Dendritic cell treated with granulocyte-macrophage colony-stimulating factor and Interleukin-4, amounts not matched to agents 40 ng/mL and 50 ng/mL, for 4 days (primary cell): ENCODE results near the gene AKT1S1.

Source experiments
- H3K27ac Mint-ChIP-seq: one replicate; pipeline ENCODE4 v1.8.0; 2022; ENCODE audit warnings: mild to moderate bottlenecking, mixed read lengths
- H3K27me3 Mint-ChIP-seq: one replicate; pipeline ENCODE4 v1.8.0; 2022; ENCODE audit warnings: mild to moderate bottlenecking, mixed read lengths
- H3K36me3 Mint-ChIP-seq: one replicate; pipeline ENCODE4 v1.8.0; 2022; ENCODE audit warnings: low read depth, mixed read lengths
- H3K4me1 Mint-ChIP-seq: one replicate; pipeline ENCODE4 v1.8.0; 2022; ENCODE audit warnings: low read depth, mixed read lengths
- H3K4me3 Mint-ChIP-seq: one replicate; pipeline ENCODE4 v1.8.0; 2022; ENCODE audit warnings: mild to moderate bottlenecking, moderate library complexity, mixed read lengths
- H3K9me3 Mint-ChIP-seq: one replicate; pipeline ENCODE4 v1.8.0; 2022; ENCODE audit warnings: mixed read lengths
- intact Hi-C: fragments of 100-400 bp; cut with micrococcal nuclease; formaldehyde crosslinking; loops from one replicate; pipeline ENCODE4 v1.15.0; 2022

Gene AKT1S1

DNA sequence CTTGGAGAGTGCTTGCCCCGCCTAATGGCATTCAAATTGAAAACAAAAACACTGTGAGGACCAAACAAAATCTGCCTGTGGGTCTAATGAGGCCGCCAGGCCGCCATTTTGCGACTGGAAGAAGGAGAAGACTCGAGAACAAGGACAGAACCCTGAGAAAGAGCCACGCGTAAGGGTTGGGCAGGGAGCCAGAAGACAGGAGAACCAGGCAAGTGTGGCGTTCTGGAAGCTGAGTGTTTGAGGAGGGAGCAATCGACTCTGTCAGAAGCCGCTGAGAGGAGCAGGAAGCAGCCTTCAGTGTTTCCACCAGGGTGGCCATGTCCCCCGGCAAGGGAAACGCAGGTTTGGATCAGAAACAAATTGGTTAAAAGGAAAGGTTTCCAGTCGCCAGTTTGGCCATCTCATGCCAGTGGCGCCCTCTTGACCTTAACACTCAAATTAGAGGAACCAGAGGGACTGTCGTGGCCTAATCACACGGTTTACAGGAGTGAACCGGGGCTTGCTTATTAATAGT, 36.4 kb downstream of the AKT1S1 start:
- Mint-ChIP-seq H3K27me3 (no peaks in the 10 kb centered on the region), H3K9me3 (no peaks in the 10 kb centered on the region), H3K36me3 (peaks cover 53% of the 10 kb centered on the region), H3K4me1 (peaks cover 29% of the 10 kb centered on the region), H3K4me3 (no peak overlapping the region), H3K27ac (no peak overlapping the region)
- intact Hi-C loops = no loop called here

DNA sequence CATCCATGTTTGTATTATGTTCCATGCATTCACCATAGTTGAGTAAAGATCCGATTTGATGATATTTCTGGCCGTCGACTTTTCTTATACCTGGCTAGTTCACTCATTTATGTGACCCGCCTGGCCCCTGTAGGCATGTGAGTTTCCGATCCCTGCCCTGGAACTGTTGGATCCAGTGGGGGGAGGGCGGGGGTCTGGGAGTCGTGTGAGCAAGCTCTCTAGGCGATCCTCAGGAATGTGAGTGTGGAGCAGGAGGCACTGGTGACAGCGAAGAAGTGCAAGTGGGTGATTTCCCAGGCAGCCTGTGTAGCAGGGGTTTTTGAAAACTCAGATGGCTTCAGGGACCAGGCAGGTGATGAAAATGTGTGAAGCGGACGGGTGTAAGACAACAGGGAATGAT, 36.8 kb downstream of the AKT1S1 start:
- no peaks in the 10 kb centered on the region for H3K9me3 Mint-ChIP-seq
- intact Hi-C loops = no loop called here
- peaks cover 29% of the 10 kb centered on the region for H3K4me1 Mint-ChIP-seq
- peaks cover 58% of the 10 kb centered on the region for H3K36me3 Mint-ChIP-seq
- H3K27me3 Mint-ChIP-seq = no peaks in the 10 kb centered on the region
- H3K4me3 Mint-ChIP-seq = no peak overlapping the region
- no peak overlapping the region for H3K27ac Mint-ChIP-seq

DNA sequence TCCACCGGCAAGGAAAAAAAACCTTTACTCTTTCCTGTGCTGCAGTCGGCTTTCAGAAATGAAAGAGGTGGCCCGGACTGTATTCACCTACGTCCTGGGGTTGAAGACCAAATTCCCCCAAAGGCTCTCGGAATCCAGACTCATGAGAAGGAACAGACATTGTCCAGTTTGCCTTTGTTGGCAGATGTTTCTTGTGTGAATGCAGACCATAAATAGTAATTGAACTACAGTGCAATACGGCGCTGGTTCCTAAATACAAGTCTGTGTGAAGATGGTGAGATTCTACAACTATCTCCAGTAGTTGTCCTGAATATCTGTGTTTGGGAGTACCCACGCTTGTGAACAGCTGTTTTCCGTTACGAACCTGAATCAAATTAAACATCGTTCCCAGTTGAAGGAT, 37.4 kb downstream of the AKT1S1 start:
- Mint-ChIP-seq H3K36me3 (peaks cover 64% of the 10 kb centered on the region), H3K27ac (no peak overlapping the region), H3K9me3 (no peaks in the 10 kb centered on the region), H3K4me1 (peaks cover 23% of the 10 kb centered on the region), H3K4me3 (no peak overlapping the region), H3K27me3 (no peaks in the 10 kb centered on the region)
- intact Hi-C loops = no loop called here

DNA sequence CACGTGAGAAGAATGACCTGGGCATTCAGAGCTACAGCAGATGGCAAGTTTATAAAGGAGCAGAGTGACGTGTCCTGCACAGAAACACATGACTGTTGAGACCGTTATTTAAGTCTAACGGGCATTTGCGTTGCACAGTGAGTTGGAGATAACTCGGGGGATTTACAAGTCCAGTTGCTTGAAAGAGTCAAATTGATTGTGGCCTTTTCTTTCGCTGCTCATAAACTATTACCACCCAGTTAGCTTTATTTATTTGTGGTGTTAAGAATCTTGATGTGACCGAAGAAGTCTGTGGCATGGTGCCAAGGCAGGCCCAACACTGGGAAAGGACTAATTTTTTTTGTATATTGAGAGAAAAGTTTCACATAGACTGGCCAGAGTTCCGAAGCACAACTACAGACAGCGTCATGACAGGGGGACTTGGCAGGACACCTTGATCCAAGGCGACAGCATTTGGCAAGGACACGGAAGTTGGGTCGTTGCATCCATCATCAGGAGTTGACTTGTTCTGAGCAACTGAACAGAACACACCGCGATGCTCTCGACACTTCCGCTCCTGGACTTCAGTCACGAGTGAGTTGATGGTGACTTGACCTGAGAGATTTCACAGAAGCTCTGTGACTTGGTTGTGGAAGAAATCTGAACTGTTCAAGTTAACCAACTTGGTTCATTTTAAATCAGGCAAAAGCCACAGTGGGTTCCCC, 38.1 kb downstream of the AKT1S1 start:
- intact Hi-C loops = no loop called here
- Mint-ChIP-seq H3K9me3 (no peaks in the 10 kb centered on the region), H3K36me3 (peaks cover 71% of the 10 kb centered on the region), H3K4me1 (peaks cover 17% of the 10 kb centered on the region), H3K27ac (no peak overlapping the region), H3K4me3 (no peak overlapping the region), H3K27me3 (no peaks in the 10 kb centered on the region)

DNA sequence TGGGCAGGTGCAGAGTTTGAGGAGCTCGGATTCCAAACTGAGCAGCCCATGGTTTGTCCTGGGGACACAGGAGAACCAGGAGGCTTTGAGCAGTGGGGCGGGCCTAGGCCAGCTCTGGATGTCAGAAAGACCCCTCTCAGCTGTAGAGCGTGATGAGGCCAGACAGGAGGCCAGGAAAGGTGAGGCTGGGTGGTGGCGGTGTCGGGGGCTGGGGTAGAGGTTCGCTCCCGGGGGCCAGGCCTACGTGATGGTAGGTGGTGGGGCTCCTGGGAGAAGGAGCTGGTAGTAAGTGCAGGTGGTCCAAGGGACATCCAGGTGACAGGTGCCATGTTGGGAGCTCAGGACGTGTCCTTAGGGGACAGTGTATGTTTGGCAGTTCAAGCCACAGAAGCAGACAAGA, 39.7 kb downstream of the AKT1S1 start:
- H3K27ac Mint-ChIP-seq = no peak overlapping the region
- no peak overlapping the region for H3K4me3 Mint-ChIP-seq
- intact Hi-C loops = no loop called here

DNA sequence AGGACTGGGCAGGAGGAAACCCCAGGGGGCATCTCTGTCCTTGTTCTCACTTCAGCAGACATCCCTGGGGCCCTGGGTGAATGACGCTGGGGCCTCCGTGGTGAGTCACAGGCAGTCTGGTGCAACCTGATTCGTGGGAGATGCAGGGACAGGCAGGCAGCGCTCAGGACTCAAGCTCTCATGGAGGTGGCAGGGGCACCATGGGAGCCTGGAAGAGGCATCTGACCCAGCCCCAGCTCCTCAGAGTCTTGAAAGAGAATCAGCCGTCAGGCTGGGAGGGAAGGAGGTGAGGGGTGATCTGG, 40.2 kb downstream of the AKT1S1 start:
- Mint-ChIP-seq H3K36me3 (peaks cover 91% of the 10 kb centered on the region), H3K4me1 (peaks cover 17% of the 10 kb centered on the region), H3K9me3 (no peaks in the 10 kb centered on the region), H3K27ac (no peak overlapping the region), H3K4me3 (no peak overlapping the region), H3K27me3 (no peaks in the 10 kb centered on the region)
- intact Hi-C loops = no loop called here

More for the DNA sequence above, 39.7 kb downstream of the AKT1S1 start:
- Mint-ChIP-seq H3K27me3 (no peaks in the 10 kb centered on the region), H3K4me1 (peaks cover 12% of the 10 kb centered on the region), H3K9me3 (no peaks in the 10 kb centered on the region), H3K36me3 (peaks cover 87% of the 10 kb centered on the region)

DNA sequence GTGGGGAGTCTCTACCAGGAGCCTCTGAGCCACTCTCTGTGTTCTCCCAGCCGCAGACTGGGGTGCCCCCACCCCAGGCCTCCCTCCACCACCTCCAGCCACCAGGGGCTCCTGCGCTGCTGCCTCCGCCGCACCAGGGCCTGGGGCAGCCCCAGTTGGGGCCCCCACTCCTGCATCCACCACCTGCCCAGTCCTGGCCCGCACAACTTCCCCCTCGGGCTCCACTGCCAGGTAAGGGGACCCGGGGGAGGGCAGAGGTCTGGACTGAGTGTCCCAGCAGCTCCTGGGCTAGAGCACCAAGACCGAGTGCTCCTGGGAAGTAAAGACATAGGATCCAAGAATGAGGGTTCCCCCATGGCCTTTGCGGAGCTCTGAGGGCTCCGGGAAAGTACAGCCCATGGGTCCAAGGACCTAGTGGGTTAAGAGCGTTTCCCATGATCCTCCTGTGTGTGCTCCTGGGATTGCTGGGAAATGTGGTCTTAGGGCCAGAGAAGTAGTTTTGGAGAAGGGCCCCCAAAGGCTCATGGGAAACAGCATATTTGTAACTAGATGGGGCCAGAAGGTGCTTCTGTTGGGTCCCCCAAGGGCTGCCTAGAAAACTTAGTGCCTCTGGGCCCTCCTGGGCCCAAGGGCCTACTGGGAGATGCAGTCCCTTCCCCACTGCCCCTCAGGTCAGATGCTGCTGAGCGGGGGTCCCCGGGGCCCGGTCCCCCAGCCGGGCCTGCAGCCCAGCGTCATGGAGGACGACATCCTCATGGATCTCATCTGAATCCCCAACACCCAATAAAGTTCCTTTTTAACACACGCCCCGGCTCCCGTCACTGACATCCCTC, 40.8 kb downstream of the AKT1S1 start:
- peaks cover 23% of the 10 kb centered on the region for H3K4me1 Mint-ChIP-seq
- no peak overlapping the region for H3K4me3 Mint-ChIP-seq
- H3K36me3 Mint-ChIP-seq = peaks cover 97% of the 10 kb centered on the region
- intact Hi-C loops = no loop called here
- no peak overlapping the region for H3K27ac Mint-ChIP-seq
- no peaks in the 10 kb centered on the region for H3K27me3 Mint-ChIP-seq
- H3K9me3 Mint-ChIP-seq = no peaks in the 10 kb centered on the region

DNA sequence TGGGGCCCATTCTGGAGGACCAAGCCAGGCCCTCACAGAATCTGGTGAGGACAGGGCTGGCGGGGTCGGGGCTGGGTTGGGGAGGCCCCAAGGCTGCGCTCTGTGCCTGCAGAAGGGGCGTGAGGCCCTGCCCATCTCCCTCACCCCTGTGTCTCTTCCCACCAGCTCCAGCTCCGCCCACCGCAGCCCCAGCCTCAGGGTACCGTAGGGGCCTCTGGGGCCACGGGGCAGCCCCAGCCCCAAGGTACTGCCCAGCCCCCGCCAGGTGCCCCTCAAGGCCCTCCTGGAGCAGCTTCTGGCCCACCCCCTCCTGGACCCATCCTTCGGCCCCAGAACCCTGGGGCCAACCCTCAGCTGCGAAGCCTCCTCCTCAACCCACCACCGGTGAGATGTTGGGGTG, 41.6 kb downstream of the AKT1S1 start:
- Mint-ChIP-seq H3K27ac (no peak overlapping the region), H3K36me3 (peaks cover 100% of the 10 kb centered on the region), H3K4me1 (peaks cover 27% of the 10 kb centered on the region), H3K9me3 (no peaks in the 10 kb centered on the region), H3K27me3 (no peaks in the 10 kb centered on the region), H3K4me3 (no peak overlapping the region)
- intact Hi-C loops = no loop called here

DNA sequence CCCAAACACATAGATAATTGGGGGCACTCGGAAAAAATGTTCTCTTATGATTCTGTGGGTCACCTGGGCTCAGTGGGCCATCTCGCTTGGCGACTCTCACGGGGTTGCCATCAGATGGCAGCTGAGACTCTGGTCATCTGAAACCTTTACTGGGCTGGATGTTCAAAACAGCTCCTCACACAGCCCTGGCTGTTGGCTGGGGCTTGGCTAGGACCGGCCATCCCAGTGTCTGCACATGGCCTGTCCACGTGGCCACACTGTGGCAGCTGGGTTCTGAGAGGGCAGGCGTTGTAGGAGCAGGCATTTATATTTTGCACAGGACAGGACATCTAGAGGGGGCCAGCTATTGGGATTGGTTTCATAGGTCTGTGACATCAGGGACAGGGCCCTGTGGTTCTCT, 43.6 kb downstream of the AKT1S1 start:
- Mint-ChIP-seq H3K27ac (no peak overlapping the region), H3K27me3 (no peaks in the 10 kb centered on the region), H3K36me3 (peaks cover 100% of the 10 kb centered on the region), H3K4me1 (peaks cover 29% of the 10 kb centered on the region), H3K4me3 (no peak overlapping the region), H3K9me3 (no peaks in the 10 kb centered on the region)
- intact Hi-C loops = no loop called here

DNA sequence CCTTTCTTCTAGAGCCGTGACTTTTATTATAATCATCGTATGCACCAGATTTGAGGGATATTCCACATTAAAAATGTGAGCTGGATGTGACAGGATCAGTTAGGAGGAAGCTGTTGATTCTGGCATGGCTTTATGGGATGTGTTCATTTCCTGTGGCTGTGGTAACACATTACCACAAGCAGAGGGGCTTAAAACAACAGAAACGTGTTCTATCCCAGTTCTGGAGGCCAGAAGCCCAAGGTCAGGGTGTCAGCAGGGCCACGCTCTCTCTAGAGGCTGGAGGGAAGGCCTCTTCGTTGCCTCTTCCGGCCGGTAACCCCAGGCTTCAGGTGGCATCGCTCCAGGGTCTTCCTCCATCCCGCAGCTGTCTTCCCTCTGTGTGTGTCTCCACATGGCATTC, 44.6 kb downstream of the AKT1S1 start:
- Mint-ChIP-seq H3K9me3 (no peaks in the 10 kb centered on the region), H3K4me3 (no peak overlapping the region), H3K27me3 (no peaks in the 10 kb centered on the region), H3K27ac (no peak overlapping the region), H3K4me1 (peaks cover 29% of the 10 kb centered on the region), H3K36me3 (peaks cover 100% of the 10 kb centered on the region)
- intact Hi-C loops = no loop called here

DNA sequence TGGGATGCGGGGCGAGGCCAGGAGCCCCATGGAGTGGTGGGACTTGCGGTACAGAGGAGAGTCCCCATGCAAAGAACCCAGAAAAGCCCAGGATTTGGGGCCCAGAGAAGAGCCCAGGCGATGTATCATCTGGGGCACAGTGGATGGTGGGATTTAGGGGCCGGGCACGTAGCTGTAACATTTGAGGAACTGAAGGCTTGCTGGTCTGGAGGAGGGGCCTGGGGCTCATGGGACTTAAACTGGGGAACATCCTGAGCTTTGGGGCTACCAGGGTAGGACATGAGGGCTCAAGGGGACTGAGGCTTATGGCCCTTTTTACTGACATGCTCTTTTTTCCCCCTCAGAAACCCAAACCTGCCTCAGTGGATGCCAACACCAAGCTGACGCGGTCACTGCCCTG, 45.6 kb downstream of the AKT1S1 start:
- Mint-ChIP-seq H3K4me3 (no peak overlapping the region), H3K27ac (no peak overlapping the region), H3K36me3 (peaks cover 100% of the 10 kb centered on the region), H3K27me3 (no peaks in the 10 kb centered on the region), H3K4me1 (peaks cover 29% of the 10 kb centered on the region), H3K9me3 (no peaks in the 10 kb centered on the region)
- intact Hi-C loops = no loop called here

DNA sequence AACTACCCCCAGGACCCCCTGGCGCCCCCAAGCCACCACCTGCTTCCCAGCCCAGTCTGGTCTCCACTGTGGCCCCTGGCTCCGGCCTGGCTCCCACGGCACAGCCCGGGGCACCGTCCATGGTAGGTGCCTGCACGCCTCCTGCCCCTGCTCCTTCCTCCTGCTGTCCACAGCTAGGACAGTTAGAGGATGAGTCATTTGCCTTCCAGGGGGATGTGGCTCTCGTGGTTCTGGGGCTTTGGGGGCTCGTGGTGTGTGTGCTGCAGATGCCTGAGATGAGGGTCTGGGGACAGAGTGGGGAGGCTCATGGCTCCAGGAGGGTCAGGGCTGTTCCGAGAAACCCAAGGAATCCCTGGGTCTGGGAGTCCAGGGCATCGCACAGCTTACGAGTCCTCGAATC, 46.4 kb downstream of the AKT1S1 start:
- peaks cover 29% of the 10 kb centered on the region for H3K4me1 Mint-ChIP-seq
- no peak overlapping the region for H3K27ac Mint-ChIP-seq
- H3K4me3 Mint-ChIP-seq = no peak overlapping the region
- no peaks in the 10 kb centered on the region for H3K27me3 Mint-ChIP-seq
- no peaks in the 10 kb centered on the region for H3K9me3 Mint-ChIP-seq
- intact Hi-C loops = no loop called here
- peaks cover 100% of the 10 kb centered on the region for H3K36me3 Mint-ChIP-seq

DNA sequence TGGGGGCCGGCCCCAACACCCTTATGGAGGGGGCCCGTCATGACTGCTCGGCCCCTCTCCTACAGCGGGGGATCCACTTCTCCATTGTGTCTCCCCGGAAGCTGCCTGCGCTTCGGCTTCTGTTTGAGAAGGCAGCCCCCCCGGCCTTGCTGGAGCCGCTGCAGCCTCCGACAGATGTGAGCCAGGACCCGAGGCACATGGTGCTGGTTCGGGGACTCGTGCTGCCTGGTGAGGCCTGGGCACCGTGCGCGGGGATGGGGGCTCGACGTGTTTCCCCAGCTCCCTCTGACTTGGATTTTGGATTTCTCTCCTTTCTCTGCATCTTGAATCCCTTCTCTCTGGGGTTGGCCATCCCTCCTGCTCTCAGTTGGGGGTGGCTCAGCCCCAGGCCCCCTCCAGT, 47.4 kb downstream of the AKT1S1 start:
- H3K4me1 Mint-ChIP-seq = peaks cover 29% of the 10 kb centered on the region
- intact Hi-C loops = no loop called here
- no peak overlapping the region for H3K27ac Mint-ChIP-seq
- H3K4me3 Mint-ChIP-seq = no peak overlapping the region
- peaks cover 100% of the 10 kb centered on the region for H3K36me3 Mint-ChIP-seq
- H3K27me3 Mint-ChIP-seq = no peaks in the 10 kb centered on the region
- H3K9me3 Mint-ChIP-seq = no peaks in the 10 kb centered on the region

DNA sequence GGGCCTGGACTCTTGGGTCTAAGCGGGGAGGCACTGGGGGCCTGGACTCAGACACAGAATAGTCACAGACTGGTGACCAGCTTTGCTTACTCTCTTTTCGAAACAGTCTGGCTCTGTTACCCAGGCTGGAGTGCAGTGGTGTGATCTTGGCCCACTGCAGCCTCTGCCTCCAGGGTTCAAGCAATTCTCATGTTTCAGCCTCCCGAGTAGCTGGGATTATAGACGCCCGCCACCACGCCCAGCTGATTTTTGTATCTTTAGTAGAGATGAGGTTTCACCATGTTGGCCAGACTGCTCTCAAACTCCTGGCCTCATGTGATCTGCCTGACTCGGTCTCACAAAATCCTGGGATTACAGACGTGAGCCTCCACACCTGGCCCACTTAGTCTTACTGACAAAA, 48.0 kb downstream of the AKT1S1 start:
- H3K4me1 Mint-ChIP-seq = peaks cover 31% of the 10 kb centered on the region
- H3K27me3 Mint-ChIP-seq = no peaks in the 10 kb centered on the region
- intact Hi-C loops = no loop called here
- peaks cover 100% of the 10 kb centered on the region for H3K36me3 Mint-ChIP-seq
- H3K4me3 Mint-ChIP-seq = no peak overlapping the region
- no peaks in the 10 kb centered on the region for H3K9me3 Mint-ChIP-seq
- no peak overlapping the region for H3K27ac Mint-ChIP-seq
